ENCODE results near the gene PIGL.

DNA sequence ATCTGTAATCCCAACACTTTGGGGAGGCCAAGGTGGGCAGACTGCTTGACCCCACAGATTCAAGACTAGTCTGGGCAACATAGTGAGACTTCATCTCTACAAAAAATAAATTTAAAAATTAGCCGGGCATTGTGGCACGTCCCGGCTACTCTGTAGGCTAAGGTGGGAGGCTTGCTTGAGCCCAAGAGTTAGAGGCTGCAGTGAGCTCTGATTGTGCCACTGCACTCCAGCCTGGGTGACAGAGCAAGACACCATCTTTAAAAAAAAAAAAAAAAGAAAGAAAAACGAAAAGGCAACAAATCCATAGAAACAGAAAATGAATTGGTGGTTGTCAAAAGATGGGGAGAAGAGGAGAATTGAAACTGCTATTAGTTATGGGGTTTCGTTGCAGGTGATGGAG is 29.4 kb upstream of the PIGL start:
- TF ChIP-seq EP300 (IDR thresholded peaks at IDR 0.05) = no peak
- TF ChIP-seq, protein P1, sequence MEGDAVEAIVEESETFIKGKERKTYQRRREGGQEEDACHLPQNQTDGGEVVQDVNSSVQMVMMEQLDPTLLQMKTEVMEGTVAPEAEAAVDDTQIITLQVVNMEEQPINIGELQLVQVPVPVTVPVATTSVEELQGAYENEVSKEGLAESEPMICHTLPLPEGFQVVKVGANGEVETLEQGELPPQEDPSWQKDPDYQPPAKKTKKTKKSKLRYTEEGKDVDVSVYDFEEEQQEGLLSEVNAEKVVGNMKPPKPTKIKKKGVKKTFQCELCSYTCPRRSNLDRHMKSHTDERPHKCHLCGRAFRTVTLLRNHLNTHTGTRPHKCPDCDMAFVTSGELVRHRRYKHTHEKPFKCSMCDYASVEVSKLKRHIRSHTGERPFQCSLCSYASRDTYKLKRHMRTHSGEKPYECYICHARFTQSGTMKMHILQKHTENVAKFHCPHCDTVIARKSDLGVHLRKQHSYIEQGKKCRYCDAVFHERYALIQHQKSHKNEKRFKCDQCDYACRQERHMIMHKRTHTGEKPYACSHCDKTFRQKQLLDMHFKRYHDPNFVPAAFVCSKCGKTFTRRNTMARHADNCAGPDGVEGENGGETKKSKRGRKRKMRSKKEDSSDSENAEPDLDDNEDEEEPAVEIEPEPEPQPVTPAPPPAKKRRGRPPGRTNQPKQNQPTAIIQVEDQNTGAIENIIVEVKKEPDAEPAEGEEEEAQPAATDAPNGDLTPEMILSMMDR (IDR thresholded peaks at IDR 0.05) = no peak

Measured in sigmoid colon (tissue), 4 donors.